Gastroesophageal sphincter (tissue), 4 donors: Measurements from ENCODE around the gene POLD2. TPM values are rescaled to one million over a fixed set of nuclear protein-coding genes. Genes with fewer than 3 reads are reported as not detected.

Source experiments
- ATAC-seq: fragments of 150-250 bp; one replicate; pipeline ENCODE4 v1.9.1; 2016; ENCODE audit warnings: mild to moderate bottlenecking, moderate library complexity
- H3K27ac ChIP-seq, 4 donors: fragments of 200-600 bp; sonication (generic) in 3 of 4; 1 replicate in 3 of 4; 2 replicates in 1 of 4; pipeline ENCODE4 v1.5.1; 2016 to 2019
- H3K27me3 ChIP-seq: fragments of 200-600 bp; sonication (generic); one replicate; pipeline ENCODE4 v1.5.1; 2019
- H3K36me3 ChIP-seq, 2 donors: fragments of 200-600 bp; sonication (generic); one replicate each; pipeline ENCODE4 v1.5.1; 2019; ENCODE audit warnings: control low read depth in 1 of 2
- H3K4me1 ChIP-seq, 3 donors: fragments of 200-600 bp; sonication (generic); 1 replicate in 2 of 3; 2 replicates in 1 of 3; pipeline ENCODE4 v1.5.1; 2016 to 2019; ENCODE audit warnings: control low read depth in 2 of 3
- H3K4me3 ChIP-seq, 2 donors: fragments of 200-600 bp; sonication (generic); one replicate each; pipeline ENCODE4 v1.5.1; 2019; ENCODE audit warnings: mild to moderate bottlenecking in 1 of 2, moderate library complexity in 1 of 2
- H3K9me3 ChIP-seq, 3 donors: fragments of 200-600 bp; sonication (generic); one replicate each; pipeline ENCODE4 v1.5.1; 2017 to 2019; ENCODE audit warnings: control low read depth in 2 of 3
- CTCF ChIP-seq, 4 experiments: fragments of 200-600 bp in 2 of 4; fragments of 450-650 bp in 2 of 4; sonication (generic) in 1 of 4; IDR thresholded peaks; one replicate each; pipeline ENCODE4 v1.5.1; 2017 to 2019; ENCODE audit warnings: antibody characterized with exemption in 4 of 4, mild to moderate bottlenecking in 2 of 4, moderate library complexity in 2 of 4
- EP300 ChIP-seq: sonication (generic); formaldehyde crosslinking; IDR thresholded peaks from one replicate; pipeline ENCODE4 v1.6.1; 2017; ENCODE audit warnings: antibody characterized with exemption, mild to moderate bottlenecking
- POLR2A ChIP-seq, 2 donors: fragments of 450-650 bp; IDR thresholded peaks; one replicate each; pipeline ENCODE4 v1.6.1; 2017; ENCODE audit warnings: antibody characterized with exemption in 2 of 2, mild to moderate bottlenecking in 2 of 2, moderate library complexity in 1 of 2
- POLR2AphosphoS5 ChIP-seq: sonication (generic); formaldehyde crosslinking; IDR thresholded peaks from one replicate; pipeline ENCODE4 v1.6.1; 2017; ENCODE audit warnings: antibody characterized with exemption
- WGBS, 2 donors: methylation state at CpG; one replicate each; pipeline ENCODE4 v1.1.5; 2018; ENCODE audit warnings: low coverage in 1 of 2; 5-methylcytosine and 5-hydroxymethylcytosine counted together
- total RNA-seq, 4 donors: library from RNA; depleted of rRNA; stranded (reverse); fragments of >200 nt; gene quantifications; one replicate each; pipeline ENCODE4 v1.1.0, GENCODE V29; 2016

Gene POLD2
- total RNA-seq, 4 donors from 2014 or later, result 45.3 to 52.6 (median 50.8) TPM

- ATAC-seq, result no peak
- H3K36me3 ChIP-seq, result peaks cover 0 to 65% of the 10 kb centered on the region in 2 donors
- H3K4me1 ChIP-seq, result peaks cover 0 to 61% (median 17%) of the 10 kb centered on the region in 3 donors
- peak overlapping the region in 2 of 4 donors; percentile 25 to 36 for H3K27ac ChIP-seq
- 100% methylated on average over 5 of the region's 11 CpGs; no CpG with 5 or more reads in 1 of the 2 donors for WGBS, 2 donors
- TF ChIP-seq CTCF (IDR thresholded peaks at IDR 0.05) (no peak), EP300 (no peak), POLR2AphosphoS5 (no peak), POLR2A (IDR thresholded peaks at IDR 0.05) (no peak)
- H3K4me3 ChIP-seq, result no peak overlapping the region
- no peaks in the 10 kb centered on the region for H3K9me3 ChIP-seq
- no peaks in the 10 kb centered on the region for H3K27me3 ChIP-seq
Measured at GRCh38 chr7:44079331-44080021, 43.9 kb downstream of the POLD2 start.

- peaks cover 0 to 74% of the 10 kb centered on the region in 2 donors for H3K36me3 ChIP-seq
Measured at GRCh38 chr7:44078521-44078920, 44.8 kb downstream of the POLD2 start.

GRCh38 chr7:44077681-44078091, 45.7 kb downstream of the POLD2 start:
- ATAC-seq, result no peak
- Histone ChIP-seq H3K36me3 (peaks cover 0 to 83% of the 10 kb centered on the region in 2 donors), H3K4me3 (no peak overlapping the region), H3K9me3 (no peaks in the 10 kb centered on the region), H3K4me1 (peaks cover 0 to 61% (median 20%) of the 10 kb centered on the region in 3 donors), H3K27ac (peak overlapping the region in 2 of 4 donors; percentile 10 to 36), H3K27me3 (no peaks in the 10 kb centered on the region)
- 58% methylated on average over 5 of the region's 5 CpGs; no CpG with 5 or more reads in 1 of the 2 donors for WGBS, 2 donors
- TF ChIP-seq EP300 (no peak), POLR2AphosphoS5 (no peak), POLR2A (IDR thresholded peaks at IDR 0.05) (no peak), CTCF (IDR thresholded peaks at IDR 0.05) (no peak)

More at GRCh38 chr7:44078521-44078920, 44.8 kb downstream of the POLD2 start:
- TF ChIP-seq POLR2A (IDR thresholded peaks at IDR 0.05), result no peak
- TF ChIP-seq POLR2AphosphoS5, result no peak
- TF ChIP-seq EP300, result no peak
- no peak for TF ChIP-seq CTCF (IDR thresholded peaks at IDR 0.05)
- no peaks in the 10 kb centered on the region for H3K9me3 ChIP-seq
- no peak overlapping the region for H3K4me3 ChIP-seq
- peaks cover 0 to 61% (median 15%) of the 10 kb centered on the region in 3 donors for H3K4me1 ChIP-seq
- H3K27me3 ChIP-seq, result no peaks in the 10 kb centered on the region
- WGBS, 2 donors, result 42 to 57% methylated on average over 1 to 2 of the region's 8 CpGs
- ATAC-seq, result no peak
- H3K27ac ChIP-seq, result peak overlapping the region in 2 of 4 donors; percentile 28 to 36

- WGBS, 2 donors, result 86% methylated on average over 8 of the region's 9 CpGs; no CpG with 5 or more reads in 1 of the 2 donors
- no peaks in the 10 kb centered on the region for H3K27me3 ChIP-seq
- H3K4me3 ChIP-seq, result no peak overlapping the region
- TF ChIP-seq POLR2AphosphoS5, result no peak
- TF ChIP-seq POLR2A (IDR thresholded peaks at IDR 0.05), result no peak
- TF ChIP-seq CTCF (IDR thresholded peaks at IDR 0.05), result no peak
- no peak for TF ChIP-seq EP300
- peaks cover 0 to 68% (median 22%) of the 10 kb centered on the region in 3 donors for H3K4me1 ChIP-seq
- peak overlapping the region in 2 of 4 donors; percentile 10 to 36 for H3K27ac ChIP-seq
- ATAC-seq, result no peak
- peaks cover 0 to 86% of the 10 kb centered on the region in 2 donors for H3K36me3 ChIP-seq
- H3K9me3 ChIP-seq, result no peaks in the 10 kb centered on the region
Measured at GRCh38 chr7:44077061-44077460, 46.3 kb downstream of the POLD2 start.
